ENCODE results near the gene VIPR2. TPM values are rescaled to one million over a fixed set of nuclear protein-coding genes. Genes with fewer than 3 reads are reported as not detected.

Gene VIPR2
- total RNA-seq, 4 donors from 2014 or later = 0.53 to 2.5 (median 1.8) TPM

DNA sequence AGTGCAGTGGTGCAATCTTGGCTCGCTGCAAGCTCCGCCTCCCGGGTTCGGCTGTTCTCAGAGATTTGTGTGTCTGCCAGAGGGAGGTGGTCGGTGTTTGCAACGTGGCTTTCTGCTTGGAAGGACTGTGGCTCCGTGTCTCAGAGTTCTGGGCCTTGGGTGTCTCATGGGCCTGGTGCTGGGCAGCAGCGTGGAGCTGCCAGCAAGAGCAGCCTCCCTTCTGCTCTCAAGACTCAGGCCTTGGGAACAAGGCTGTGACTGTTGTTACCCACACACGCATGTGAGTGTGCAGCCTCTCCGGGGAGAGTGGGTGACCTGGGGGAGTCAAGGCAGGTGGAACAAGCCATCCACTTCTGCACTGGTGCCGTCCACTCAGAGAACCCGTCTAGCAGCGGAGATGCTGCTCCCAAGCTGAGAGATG is 52.0 kb downstream of the VIPR2 start:
- peak in 2 of 3 donors; percentile 24 to 27 for DNase-seq

GRCh38 chr7:159091480-159092475 is 52.9 kb downstream of the VIPR2 start:
- H3K27me3 ChIP-seq = no peaks in the 10 kb centered on the region
- TF ChIP-seq, protein P1, sequence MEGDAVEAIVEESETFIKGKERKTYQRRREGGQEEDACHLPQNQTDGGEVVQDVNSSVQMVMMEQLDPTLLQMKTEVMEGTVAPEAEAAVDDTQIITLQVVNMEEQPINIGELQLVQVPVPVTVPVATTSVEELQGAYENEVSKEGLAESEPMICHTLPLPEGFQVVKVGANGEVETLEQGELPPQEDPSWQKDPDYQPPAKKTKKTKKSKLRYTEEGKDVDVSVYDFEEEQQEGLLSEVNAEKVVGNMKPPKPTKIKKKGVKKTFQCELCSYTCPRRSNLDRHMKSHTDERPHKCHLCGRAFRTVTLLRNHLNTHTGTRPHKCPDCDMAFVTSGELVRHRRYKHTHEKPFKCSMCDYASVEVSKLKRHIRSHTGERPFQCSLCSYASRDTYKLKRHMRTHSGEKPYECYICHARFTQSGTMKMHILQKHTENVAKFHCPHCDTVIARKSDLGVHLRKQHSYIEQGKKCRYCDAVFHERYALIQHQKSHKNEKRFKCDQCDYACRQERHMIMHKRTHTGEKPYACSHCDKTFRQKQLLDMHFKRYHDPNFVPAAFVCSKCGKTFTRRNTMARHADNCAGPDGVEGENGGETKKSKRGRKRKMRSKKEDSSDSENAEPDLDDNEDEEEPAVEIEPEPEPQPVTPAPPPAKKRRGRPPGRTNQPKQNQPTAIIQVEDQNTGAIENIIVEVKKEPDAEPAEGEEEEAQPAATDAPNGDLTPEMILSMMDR (IDR thresholded peaks at IDR 0.05) = no peak
- no peak for TF ChIP-seq POLR2A (IDR thresholded peaks at IDR 0.05)
- peak in 2 of 3 donors; percentile 34 to 35 for DNase-seq

More for the DNA sequence above, 52.0 kb downstream of the VIPR2 start:
- Histone ChIP-seq H3K4me1 (no peaks in the 10 kb centered on the region), H3K27me3 (no peaks in the 10 kb centered on the region), H3K9me3 (no peaks in the 10 kb centered on the region), H3K4me3 (no peak overlapping the region), H3K36me3 (no peaks in the 10 kb centered on the region), H3K27ac (no peak overlapping the region)
- TF ChIP-seq POLR2A (IDR thresholded peaks at IDR 0.05) = no peak
- TF ChIP-seq, protein P1 (IDR thresholded peaks at IDR 0.05) = no peak

GRCh38 chr7:159091041-159091440 is 53.6 kb downstream of the VIPR2 start:
- Histone ChIP-seq H3K9me3 (no peaks in the 10 kb centered on the region), H3K27me3 (no peaks in the 10 kb centered on the region), H3K27ac (no peak overlapping the region), H3K4me3 (no peak overlapping the region), H3K36me3 (no peaks in the 10 kb centered on the region), H3K4me1 (no peaks in the 10 kb centered on the region)
- peak in 2 of 3 donors; percentile 18 to 19 for DNase-seq
- TF ChIP-seq POLR2A (IDR thresholded peaks at IDR 0.05) = no peak
- TF ChIP-seq, protein P1 (IDR thresholded peaks at IDR 0.05) = no peak

More at GRCh38 chr7:159091480-159092475, 52.9 kb downstream of the VIPR2 start:
- H3K36me3 ChIP-seq = no peaks in the 10 kb centered on the region
- H3K27ac ChIP-seq = no peak overlapping the region
- H3K4me1 ChIP-seq = no peaks in the 10 kb centered on the region
- H3K9me3 ChIP-seq = no peaks in the 10 kb centered on the region
- H3K4me3 ChIP-seq = no peak overlapping the region

GRCh38 chr7:159088016-159088865 is 56.4 kb downstream of the VIPR2 start:
- TF ChIP-seq, protein P1 (IDR thresholded peaks at IDR 0.05) = no peak
- no peak for TF ChIP-seq POLR2A (IDR thresholded peaks at IDR 0.05)
- H3K9me3 ChIP-seq = no peaks in the 10 kb centered on the region
- H3K36me3 ChIP-seq = no peaks in the 10 kb centered on the region
- no peaks in the 10 kb centered on the region for H3K27me3 ChIP-seq
- H3K27ac ChIP-seq = no peak overlapping the region
- no peak overlapping the region for H3K4me3 ChIP-seq
- DNase-seq = peak in 2 of 3 donors; percentile 31 to 34
- H3K4me1 ChIP-seq = no peaks in the 10 kb centered on the region

GRCh38 chr7:159086301-159086925 is 58.3 kb downstream of the VIPR2 start:
- TF ChIP-seq, protein P1 (IDR thresholded peaks at IDR 0.05) = no peak
- TF ChIP-seq POLR2A (IDR thresholded peaks at IDR 0.05) = no peak
- DNase-seq = peak in 2 of 3 donors; percentile 19 to 30
- H3K27me3 ChIP-seq = no peaks in the 10 kb centered on the region

More at GRCh38 chr7:159086301-159086925, 58.3 kb downstream of the VIPR2 start:
- Histone ChIP-seq H3K27ac (no peak overlapping the region), H3K4me1 (no peaks in the 10 kb centered on the region), H3K36me3 (no peaks in the 10 kb centered on the region), H3K4me3 (no peak overlapping the region), H3K9me3 (no peaks in the 10 kb centered on the region)
